Ecto neural progenitor cell (in vitro differentiated cells): ENCODE measurements around the gene AUTS2.

Experiments
- DNase-seq: peaks from one replicate; pipeline ENCODE4 v3.0.0-alpha.2; 2018; ENCODE audit warnings: low spot score

Gene AUTS2

DNA sequence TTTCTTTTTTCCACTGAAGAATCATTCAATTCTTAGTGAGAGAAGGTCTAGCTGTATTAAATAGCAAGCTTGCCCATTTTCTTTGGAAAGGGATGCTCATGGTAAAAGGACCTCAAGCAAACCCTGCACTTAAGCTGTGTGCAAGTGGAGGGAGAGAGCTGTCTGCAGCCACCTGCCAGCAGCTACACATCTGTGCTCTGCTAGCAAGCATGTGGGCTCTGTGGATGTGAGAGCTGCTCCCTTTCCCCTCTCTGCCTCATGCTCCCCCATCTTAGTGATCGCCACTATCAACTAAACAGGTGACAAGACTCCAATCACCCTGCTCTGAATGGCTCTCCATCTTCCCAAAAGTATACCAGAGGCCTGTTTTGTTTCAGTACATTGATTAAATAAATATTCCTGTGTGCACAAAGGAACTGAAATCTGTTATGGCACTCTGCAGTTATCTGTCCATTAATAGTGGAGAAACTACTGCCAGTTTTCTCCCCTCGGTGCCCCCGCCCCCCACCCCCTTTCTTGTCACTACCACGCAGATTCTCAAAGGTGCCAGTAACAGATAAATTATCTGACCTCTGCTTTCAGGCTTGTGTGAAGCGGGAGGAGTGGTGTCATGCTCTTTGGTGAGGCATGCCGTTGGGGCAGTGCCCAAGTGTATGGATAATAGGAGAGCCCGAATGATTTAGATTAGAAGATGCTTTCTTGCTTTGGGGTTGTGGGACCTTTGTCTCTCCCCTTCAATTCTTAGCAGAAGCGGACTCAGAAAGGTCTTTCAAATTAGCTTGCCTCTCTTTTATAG is 26.4 kb downstream of the AUTS2 start:
- no peak for DNase-seq

DNA sequence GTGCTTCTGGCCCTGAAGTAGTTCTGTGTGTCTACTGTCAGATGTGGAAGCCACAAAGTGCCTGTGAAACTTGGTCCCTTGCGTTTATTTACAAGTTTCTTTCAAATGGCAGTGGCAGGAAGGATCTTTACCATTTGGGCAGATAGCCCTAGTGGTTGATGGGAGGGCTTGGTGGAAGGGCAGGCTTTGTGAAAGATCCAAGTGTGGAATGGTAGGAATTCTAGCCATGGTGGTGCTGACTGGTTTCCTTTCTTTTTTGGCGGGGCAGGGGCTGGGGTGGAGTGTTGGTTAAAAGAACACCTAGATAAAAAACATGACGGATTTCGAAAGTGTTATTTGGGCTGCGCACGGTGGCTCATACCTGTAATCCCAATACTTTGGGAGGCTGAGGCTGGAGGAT is 27.0 kb downstream of the AUTS2 start:
- no peak for DNase-seq

DNA sequence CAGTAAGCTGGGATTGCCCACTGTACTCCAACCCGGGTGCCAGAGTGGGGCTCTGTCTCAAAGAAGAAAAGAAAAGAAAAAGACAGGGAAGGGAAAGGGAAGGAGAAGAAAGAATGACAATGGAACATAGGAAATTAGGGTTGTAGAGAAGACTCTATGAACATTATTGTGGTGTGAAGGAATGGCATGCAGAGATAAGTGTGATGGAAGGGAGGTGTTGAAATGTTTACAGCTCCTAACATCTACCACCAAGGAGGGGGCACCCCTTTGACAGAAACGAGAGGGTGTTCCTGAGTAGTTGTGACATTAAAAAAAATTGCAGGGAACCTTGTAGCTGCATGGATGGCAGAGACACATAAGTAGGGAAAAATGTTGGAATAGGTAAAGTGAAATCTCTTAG is 27.5 kb downstream of the AUTS2 start:
- DNase-seq: no peak

DNA sequence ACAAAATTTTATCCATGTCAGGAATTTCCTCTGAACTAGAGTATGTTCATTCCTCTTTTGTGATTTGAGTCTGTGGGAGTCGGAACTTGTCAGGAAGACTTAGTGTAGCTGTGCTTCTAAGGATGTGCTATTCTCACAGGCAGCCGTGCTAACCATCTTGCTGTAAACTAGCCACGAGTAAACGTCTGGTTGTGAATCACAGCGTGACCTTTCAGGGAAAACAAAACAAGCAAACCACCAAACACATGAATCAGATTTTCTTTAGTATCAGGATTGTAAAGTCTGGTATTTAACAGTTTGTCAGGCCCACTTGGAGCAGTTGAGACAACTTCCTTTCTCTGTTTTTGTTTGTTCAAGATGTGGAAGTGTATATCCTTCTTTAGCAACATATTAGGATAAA is 32.0 kb downstream of the AUTS2 start:
- no peak for DNase-seq

DNA sequence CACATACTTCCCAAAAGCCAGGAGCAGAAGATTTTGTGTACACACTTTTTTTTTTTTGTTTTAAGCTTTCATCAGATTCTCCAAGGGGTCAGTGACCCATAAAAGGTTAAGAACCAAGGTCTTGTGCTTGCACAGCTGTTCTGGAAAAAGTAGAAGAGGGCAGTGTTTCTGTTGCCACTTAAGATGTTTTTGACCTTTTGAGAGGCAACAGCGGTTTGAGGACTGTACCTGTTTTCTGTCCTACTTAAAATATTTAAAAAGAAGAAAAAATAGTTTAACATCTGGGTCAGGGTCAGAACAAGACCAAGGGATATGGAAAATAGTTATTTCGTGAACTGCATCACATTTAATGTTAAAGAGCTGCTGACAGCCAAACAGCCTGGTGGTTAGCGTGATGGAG is 32.9 kb downstream of the AUTS2 start:
- no peak for DNase-seq

DNA sequence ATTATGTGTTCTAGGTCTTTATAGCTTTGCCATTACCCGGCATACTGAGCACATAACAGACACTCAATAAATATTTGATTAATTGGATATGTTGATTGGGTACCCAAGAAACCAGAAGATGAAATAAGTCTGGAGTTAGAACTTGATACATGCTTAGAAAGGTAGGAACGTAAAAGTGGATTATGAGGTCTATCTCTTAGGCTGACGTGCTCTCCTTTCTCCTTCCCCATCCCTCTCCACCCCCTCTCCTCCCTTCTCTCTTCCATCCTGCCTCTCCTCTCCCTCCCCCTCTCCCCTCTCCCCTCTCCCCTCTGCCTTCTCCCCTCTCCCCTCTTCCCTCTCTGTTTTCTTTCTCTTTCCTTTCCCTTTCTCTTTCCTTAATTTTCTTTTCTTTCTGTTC is 34.0 kb downstream of the AUTS2 start:
- no peak for DNase-seq

DNA sequence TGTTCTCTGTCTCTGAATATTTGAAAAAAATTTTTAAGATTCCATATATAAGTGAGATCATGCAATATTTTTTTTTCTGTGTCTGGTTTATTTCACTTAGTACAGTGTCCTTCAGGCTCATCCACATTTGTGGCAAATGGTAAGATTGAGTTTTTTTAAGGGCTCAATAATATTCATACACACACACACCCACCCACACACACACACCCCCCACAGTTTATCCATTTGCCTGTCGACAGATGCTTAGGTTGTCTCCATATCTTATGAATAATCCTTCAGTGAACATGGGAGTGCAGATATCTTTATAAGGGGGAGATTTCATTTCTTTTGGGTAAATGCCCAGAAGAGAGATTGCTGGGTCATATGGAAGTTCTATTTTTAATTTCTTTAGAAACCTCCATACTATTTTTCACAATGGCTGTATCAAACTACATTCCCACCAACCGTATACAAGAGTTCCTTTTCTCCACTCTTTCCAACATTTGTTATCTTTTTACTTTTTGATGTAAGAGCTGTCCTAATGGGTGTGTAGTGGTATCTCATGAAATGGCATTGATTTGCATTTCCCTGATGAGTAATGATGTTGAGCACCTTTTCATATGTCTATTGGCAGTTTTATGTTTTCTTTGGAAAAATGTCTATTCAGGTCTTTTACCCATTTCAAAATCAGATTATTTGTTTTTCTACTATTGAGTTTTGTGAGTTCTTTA is 35.0 kb downstream of the AUTS2 start:
- DNase-seq: no peak

DNA sequence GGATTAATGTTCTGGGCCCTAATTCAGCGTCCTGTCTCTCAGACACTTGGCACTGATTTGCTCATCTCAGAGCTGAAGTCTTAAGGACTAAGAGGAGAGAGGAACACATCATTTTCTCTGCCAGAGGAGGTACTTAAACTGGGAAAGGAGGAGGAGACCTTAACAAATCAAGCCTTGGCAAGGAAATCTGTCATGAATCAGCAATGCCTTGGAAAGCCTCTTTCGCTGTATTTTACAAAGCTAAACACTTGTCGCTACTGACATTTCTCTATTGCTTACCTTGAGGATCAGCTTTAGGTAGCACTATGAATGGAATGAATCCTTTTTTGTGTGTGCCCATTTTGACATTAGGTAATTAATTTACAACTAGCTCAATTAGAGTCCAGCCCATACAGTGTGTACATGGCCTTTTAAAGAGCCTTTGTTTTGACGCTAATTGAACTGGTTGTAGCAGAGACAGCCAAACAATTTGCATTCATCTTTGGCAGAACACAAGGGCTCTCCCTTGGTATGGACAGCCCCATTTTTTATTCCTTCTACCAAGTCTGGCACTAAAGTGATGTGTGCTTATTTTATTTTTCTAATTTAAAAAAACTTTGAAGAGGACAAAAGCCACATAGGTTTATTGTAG is 37.4 kb downstream of the AUTS2 start:
- no peak for DNase-seq

DNA sequence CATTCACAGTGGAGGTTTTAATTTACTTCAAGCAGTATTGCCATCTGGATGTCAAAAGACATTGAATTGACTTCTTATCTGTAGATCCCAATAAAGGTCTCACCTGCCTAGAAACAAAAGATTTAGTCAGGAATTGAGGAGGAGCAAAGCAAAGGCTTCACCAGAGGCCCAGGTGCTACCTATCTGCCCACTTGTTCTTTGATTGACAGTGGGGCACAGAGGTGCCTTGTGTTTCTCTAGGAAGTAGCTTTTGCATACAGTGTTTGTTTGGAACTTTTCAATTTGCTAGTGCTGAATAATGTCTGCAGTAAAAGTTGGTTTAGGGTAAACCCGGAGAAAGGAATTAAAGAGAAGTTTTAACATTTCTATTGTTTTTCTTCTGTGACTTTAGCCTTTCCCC is 40.4 kb downstream of the AUTS2 start:
- DNase-seq: no peak

DNA sequence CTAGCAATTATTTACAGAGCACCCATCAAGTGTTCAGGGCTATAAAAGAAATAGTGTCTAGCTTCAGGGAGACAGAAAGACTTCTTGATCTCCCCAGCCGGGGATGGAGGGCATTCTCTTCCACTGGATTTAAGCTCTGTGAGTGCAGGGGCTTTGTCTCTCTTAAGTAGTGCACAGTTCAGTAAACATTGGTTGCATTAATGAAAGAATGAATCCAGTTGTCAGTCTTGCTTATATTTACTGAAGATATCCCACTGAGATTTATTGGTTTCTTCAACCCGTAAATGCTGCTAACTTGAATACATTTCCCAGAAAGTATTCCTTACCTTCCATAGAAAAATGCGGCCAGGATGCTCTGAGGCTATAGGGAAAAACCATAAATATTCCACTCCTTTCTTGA is 41.9 kb downstream of the AUTS2 start:
- no peak for DNase-seq

DNA sequence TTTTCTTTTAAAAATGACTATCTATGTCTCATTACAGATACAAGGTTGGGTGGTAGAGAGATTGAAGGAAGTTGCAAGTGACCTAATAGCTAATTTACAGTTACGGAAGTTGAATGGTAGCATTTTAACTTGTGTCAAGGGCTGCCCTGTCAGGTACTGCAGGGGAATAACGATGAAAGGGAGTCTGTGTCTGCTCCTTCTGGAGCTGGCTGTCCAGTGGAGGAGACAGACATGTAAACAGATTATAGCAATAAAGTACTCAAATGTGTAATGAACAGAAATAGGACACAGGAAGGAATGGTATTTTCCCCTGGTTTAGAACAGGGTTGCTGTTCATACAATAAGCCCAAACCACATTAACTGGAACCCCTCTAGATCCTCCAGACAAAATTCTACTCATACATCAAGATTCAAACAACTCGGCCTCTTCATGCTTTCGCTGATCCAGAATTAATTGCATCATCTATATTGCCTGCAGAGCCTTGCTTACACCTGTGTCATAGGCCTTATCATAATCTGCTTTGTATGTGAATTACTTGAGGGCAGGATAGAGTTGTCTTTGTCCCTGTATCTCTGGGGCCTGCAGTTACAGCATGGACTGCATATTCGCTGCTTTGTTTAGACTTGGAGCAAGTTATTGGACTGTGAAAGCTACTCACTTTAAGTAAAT is 42.8 kb downstream of the AUTS2 start:
- DNase-seq: no peak

DNA sequence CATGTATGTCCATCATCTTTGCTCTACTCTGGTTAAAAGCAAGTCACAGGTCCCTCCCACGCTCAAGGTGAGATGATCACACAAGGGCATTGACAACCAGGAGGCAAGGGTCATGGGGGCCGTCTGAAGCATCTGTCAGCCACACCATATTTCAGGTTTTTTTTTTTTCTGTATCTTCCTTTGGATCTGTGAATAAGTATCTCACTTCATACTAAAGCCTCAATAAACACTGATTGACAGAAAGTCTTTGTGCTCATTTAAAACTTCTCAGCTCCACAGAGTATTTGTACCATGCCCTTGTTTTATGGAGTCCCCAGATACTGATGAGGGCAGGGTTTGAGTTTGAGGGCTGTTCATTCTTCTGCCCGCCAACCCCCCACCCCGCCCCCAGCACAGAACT is 45.0 kb downstream of the AUTS2 start:
- no peak for DNase-seq

DNA sequence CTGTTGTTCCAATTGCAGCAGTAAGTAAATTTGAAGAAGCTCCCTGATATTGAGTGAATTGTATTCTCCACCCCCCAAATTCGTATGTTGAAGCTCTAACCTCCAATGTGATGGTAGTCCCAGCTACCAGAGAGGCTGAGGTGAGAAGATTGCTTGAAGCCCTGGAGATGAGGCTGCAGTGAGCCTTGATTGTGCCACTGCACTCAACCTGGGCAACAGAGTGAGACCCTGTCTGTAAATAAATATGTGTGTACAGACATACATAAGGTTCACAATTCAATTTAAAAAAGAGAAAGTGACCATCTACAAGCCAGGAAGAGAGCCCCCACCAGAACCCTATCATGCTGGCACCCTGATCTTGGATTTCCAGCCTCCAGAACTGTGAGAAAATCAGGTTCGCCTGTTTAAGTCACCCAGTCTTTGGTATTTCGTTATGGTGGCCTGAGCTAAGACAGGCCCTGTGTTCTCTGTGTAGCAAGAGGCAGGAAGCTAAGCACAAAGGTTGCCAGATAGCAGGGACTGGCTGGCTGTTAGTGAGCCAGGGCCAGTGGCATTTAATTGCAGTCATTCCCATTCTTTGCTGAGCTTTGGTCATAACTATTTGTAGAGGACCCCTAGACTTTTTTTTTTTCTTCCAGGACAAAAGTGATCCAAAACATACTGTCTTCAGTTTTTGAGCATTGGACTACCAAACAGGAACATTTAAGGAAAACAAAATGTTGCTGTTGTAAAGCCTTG is 45.6 kb downstream of the AUTS2 start:
- no peak for DNase-seq

DNA sequence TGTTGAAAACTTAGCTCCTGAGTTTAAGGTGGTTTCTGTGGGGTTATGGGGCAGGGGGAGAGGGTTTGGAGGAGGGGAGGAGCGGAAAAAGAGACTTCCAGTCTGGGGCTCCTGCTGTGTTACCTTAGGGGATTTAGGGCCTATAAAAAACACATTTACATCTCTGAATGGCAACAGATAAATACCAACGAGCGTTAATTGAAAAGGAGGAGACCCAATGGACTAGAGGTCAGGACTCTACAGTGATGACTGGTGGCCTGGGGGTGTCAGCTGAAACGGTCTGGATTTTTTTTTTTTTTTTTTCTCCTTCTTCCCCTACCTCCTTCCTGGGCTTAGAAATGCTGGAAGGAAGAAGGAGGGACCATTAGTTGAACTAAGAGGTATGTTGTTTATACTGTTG is 47.4 kb downstream of the AUTS2 start:
- no peak for DNase-seq

DNA sequence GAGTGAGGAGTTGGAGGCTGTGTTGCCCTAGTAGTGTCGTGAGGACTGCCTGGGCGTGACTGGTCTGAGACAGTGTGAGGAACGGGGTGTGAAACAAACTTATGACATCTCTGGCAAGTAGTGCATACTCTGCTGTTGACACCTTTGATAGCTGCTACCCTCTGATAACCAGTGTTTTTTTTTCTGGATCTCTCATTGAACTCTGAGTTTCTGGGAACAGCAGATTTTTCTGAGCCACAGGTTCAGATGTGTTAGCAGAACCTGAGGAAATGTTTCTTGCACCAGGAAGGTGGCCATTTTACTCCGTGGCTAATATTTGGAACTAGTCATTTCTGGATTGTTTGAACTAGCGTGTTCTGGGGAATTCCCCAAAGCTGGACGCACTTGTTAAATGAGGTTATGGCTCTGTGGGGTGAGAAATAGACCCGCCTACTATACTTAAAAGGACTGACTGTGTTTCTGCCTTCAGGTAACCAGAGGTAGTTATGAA is 52.9 kb downstream of the AUTS2 start:
- DNase-seq: no peak

DNA sequence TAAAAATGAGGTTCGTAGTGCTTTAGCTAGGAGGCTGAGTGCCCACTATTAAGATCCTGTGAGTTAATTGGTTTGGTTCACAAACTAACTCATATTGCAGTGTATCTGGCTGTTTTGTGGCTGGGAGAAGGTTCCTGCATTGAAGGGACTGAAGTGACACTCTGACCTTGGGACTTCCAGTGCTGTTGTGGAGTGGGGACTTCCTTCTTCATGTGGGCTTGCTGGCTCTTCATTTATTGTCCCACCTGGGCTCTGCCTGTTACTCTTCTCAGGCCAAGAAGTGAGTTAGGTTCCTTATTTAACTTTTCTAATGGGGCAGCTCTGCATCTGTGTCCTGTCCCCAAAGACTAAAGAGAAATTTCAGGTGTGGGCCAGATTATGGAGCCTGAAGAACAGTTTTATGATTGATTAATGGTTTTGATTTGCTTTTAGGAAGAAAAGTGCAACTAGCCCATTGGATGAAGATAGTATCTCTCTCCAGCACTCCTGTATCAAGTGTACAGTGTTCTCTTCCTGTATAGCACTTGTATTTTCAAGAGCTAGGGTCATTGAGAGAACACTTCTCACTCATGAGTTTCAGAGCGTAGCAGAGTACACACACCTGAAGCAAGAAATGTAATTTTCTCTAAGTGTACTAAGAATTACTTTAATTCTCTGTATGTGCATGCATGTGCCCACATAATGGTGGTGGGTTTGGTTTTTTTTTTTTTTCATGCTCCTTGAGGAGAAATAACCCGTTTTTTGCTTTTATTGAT is 54.8 kb downstream of the AUTS2 start:
- no peak for DNase-seq

DNA sequence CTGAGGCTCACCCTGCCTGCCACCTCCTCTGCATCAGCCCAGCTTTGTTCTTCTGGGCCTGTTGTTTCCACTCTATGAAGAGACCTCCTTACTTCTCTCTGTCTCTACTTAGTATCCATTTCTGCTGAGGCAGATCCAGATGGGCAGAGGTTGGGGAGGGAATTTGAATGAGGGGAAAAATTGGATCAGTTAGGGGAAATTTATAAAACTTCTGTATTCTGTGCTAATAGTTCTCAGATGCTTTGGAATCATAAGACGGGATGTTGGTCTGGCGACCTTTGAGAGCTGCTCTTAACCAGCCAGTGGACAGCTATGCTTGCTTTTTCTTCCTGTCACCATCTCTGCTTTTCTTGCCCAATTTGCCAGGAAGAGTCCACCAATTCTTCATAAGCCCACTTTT is 55.5 kb downstream of the AUTS2 start:
- DNase-seq: no peak

DNA sequence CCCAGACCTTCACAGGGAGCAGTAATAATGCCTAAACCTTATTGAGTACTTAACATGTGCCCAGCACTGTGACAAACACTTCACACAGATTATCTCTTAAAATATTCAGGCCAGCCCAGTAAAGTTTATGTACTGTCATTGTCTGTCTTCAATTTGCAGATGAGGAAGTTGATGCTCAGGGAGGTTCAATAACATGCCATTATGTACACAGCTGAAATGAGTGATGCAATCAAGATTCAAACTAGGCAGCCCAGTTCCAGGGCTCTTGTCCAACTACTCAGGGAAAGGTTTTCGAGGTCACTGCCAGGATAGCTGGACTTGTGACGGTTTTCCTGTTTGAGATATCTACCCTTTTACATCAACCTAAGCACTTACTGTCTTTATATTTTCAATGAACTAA is 56.1 kb downstream of the AUTS2 start:
- no peak for DNase-seq

DNA sequence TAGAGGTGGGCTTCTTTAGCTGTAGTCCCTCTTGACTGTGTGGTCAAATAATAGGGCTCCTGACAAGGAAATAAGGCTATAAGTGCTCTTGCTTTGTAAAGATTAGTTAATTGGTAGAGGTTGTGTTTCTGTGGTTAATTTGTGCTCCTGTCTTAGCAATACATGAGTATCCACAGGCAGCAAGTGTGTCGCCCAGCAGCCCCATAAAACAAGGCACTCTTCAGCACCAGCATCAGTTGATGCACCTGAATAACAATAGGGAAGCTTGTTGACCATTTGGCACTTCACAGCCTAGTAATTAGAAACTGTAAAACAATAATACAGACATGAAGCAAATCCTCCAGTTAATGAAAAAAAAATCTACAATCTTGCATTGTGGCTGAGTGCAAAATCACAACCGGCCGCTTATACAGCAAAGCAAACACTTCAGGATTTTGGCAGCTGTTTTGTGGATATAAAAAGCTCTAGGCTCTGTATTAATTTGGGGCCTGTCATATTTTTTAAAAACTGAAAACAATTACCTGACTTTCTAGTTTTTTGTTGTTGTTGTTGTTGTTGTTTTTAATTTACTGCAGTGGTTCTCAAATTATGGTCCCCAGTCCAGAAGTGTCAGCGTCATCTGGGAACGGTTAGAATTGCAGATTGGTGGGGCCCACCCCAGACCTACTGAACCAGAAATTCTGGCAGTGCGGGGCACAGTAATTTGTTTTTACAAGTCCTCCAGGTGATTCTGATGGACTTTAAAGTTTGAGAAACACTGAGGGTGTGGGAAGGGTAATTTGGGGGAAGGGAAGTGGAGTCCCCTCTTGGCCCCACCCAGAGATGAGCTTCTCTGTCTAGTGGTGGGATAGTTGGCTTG is 56.8 kb downstream of the AUTS2 start:
- no peak for DNase-seq

DNA sequence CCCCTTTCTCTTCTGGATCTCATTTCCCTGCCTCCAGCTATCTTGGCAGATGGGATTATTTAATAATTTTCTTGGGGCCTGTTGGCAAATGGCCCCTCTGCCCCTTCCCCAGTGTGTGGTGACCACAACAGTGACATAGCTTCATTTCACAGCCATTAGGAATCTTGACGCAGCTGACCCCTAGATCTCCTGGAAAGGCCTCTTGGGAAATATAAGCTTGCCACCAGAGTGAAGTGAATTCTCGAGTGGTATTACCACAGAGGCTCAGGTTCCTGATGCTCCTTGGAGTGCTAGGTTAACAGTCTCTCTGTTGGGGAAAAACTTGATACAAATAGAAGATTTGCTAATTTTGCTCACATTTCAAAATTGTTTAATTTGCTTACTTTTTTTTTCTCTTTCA is 57.8 kb downstream of the AUTS2 start:
- DNase-seq: no peak
